ENCODE measurements around the gene FAM136A.
"Not testable (repeated sequence)": the region's sequence is repeated elsewhere in the genome, so short reads cannot be mapped to it uniquely, and the experiment has no call there.

Gene FAM136A

DNA sequence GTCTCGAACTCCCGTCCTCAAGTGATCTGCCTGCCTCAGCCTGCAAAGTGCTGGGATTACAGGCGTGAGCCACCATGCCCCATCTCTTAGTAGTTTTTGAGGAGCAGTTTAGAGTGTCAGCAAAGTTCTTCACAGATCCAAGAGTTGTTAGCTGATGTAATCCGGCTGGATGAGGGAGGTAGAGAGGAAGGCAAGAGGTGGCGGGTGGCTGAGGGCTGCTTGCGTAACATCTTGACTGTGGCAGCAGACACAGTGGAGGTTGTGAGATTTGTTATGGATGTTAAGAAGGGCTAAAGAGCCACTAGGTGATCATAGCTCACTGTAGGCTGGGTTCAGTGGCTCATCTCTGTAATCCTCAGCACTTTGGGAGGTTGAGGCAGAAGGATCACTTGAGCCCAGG is 19.5 kb upstream of the FAM136A start:
- TF ChIP-seq, protein P1, sequence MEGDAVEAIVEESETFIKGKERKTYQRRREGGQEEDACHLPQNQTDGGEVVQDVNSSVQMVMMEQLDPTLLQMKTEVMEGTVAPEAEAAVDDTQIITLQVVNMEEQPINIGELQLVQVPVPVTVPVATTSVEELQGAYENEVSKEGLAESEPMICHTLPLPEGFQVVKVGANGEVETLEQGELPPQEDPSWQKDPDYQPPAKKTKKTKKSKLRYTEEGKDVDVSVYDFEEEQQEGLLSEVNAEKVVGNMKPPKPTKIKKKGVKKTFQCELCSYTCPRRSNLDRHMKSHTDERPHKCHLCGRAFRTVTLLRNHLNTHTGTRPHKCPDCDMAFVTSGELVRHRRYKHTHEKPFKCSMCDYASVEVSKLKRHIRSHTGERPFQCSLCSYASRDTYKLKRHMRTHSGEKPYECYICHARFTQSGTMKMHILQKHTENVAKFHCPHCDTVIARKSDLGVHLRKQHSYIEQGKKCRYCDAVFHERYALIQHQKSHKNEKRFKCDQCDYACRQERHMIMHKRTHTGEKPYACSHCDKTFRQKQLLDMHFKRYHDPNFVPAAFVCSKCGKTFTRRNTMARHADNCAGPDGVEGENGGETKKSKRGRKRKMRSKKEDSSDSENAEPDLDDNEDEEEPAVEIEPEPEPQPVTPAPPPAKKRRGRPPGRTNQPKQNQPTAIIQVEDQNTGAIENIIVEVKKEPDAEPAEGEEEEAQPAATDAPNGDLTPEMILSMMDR (IDR thresholded peaks at IDR 0.05; ENCODE audit: insufficient read depth, low read depth, low read length, missing control alignments) = no peak
- no peak overlapping the region for H3K4me3 ChIP-seq (ENCODE audit: low read length)
- no peak for DNase-seq (ENCODE audit: low read depth)

DNA sequence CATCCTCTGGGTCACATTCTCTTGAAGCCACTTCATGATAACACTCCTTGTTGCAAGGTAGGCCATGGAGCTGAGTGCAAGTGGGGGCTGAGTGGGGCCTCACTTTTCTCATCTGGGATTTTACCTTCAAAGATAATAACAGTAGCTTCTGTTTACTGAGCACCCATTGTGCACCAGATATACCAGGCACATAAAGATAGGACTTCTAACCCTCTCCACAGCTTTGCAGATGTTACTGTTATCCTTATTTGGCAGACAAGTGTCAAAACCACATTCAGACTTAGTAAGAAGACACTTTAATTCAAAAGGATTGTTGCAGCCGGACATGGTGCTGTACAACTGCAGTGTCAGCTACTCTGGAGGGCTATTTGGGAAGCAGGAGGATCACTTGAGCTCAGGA is 12.8 kb upstream of the FAM136A start:
- TF ChIP-seq, protein P1 (IDR thresholded peaks at IDR 0.05; ENCODE audit: insufficient read depth, low read depth, low read length, missing control alignments) = no peak
- no peak for DNase-seq (ENCODE audit: low read depth)
- H3K4me3 ChIP-seq (ENCODE audit: low read length) = no peak overlapping the region

DNA sequence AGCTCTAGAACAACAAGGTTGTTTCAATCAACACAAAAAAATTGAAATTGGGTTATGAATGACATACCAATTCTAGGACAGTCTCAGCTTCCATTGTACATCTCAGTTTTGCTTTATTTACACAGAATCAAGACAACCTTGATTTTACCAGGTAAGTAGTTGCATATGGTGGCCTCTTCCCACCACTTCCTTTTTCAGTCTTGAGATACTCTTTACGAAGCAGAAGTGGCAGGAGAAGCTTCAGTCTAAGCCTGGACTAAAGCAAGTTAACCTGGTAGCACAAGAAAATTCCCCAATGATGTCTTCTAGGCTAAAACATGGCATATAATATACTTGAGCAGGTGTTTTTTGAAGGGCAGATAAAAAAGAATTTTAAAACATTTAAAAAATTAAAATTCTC is 10.7 kb upstream of the FAM136A start:
- DNase-seq (ENCODE audit: low read depth) = no peak
- H3K4me3 ChIP-seq (ENCODE audit: low read length) = no peak overlapping the region
- TF ChIP-seq, protein P1 (IDR thresholded peaks at IDR 0.05; ENCODE audit: insufficient read depth, low read depth, low read length, missing control alignments) = no peak

DNA sequence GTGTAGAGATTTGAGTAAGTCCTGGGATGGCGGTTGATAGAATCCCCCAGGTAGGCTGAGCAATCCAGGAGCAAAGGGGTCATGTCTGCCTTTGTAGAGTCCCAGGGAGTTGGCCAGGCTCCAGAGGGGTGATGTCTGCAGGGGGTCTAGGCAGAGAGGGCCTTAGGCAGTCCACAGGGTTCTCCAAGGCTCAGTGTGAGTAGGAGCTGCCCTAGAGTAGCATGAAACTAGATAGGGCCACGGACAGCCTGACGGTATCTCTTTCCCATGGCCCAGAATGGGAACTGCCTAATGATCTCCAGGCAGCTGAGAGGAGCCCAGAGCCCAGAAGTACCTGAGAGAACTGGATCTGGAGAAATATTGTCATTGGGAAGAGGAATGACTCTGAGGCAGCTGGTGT is 9.0 kb upstream of the FAM136A start:
- H3K4me3 ChIP-seq (ENCODE audit: low read length) = no peak overlapping the region
- TF ChIP-seq, protein P1 (IDR thresholded peaks at IDR 0.05; ENCODE audit: insufficient read depth, low read depth, low read length, missing control alignments) = no peak
- no peak for DNase-seq (ENCODE audit: low read depth)

DNA sequence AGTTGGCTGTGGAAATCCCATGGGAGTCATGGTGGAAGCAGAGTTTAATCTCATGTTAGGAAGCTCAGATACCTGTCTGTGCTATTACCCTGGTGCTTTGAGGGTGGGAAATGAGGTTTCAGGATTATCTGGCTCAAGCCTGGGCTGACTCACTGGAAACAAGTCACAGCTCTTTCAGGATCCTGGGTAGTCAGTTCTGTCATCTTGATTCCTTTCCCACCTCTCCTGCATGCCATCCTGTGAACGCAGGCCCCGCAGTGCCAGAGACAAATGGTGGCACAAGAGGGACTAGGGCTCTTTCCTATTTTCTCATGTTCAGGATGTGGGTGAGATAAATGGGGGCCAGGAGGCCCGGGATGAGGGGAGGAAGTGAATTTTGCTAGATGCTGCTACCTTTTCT is 3.7 kb upstream of the FAM136A start:
- TF ChIP-seq, protein P1 (IDR thresholded peaks at IDR 0.05; ENCODE audit: insufficient read depth, low read depth, low read length, missing control alignments) = no peak
- peak; percentile 83 for DNase-seq (ENCODE audit: low read depth)
- no peak overlapping the region for H3K4me3 ChIP-seq (ENCODE audit: low read length)

DNA sequence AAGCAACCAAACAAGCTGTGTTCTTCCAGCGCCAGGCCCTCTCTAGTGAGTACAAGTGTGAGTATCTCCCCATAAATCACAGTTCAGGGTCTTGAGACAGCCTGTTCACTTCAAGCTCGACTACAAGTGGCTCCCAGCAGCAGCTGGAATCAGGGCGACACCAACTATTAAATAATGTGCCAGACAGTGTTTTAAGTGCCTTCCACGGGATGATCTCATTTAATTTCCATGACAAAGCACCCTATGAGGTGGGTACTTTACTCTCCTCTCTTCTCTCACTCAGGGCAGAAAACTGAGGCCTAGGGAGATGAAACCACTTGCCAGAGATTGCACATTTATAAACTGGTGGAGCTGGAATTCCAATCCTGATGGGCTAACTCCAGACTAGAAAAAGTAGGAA is 2.6 kb upstream of the FAM136A start:
- no peak overlapping the region for H3K4me3 ChIP-seq (ENCODE audit: low read length)
- DNase-seq (ENCODE audit: low read depth) = peak; percentile 63
- TF ChIP-seq, protein P1 (IDR thresholded peaks at IDR 0.05; ENCODE audit: insufficient read depth, low read depth, low read length, missing control alignments) = no peak

DNA sequence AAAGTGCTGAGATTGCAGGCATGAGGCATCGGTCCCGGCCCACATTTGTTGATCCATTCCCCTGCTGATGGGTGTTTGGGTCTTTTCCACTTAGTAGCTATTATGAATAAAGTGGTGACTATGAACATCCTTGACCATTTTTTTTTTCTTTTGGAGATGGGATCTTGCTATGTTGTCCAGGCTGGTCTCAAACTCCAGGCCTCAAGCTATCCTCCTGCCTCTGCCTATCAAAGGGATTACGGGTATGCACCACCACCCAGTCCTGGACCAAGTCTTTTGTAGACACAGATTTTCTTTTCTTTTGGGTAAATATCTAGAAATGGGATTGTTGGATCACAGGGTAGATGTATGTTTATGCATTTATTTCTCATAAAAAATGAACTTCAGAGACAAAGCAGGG is 1.3 kb upstream of the FAM136A start:
- DNase-seq (ENCODE audit: low read depth) = no peak
- H3K4me3 ChIP-seq (ENCODE audit: low read length) = no peak overlapping the region
- TF ChIP-seq, protein P1 (IDR thresholded peaks at IDR 0.05; ENCODE audit: insufficient read depth, low read depth, low read length, missing control alignments) = no peak

DNA sequence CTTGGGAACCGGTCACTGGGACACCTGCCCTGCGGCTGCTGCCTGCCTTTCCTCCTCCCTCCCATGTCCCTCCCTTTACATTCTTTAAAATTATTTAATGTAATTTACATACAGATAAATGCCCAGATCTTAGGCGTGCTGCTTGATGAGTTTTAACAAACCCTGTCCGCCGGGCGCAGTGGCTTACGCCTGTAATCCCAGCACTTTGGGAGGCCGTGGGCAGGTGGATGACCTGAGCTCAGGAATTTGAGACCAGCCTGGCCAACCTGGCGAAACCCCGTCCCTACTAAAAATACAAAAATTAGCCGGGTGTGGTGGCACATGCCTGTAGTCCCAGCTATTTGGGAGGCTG is 304 bp upstream of the FAM136A start:
- H3K4me3 ChIP-seq (ENCODE audit: low read length); DNase-seq (ENCODE audit: low read depth): not testable (repeated sequence)
